NCI-H524 (cell line): ENCODE results near the gene IRF7.

Experiments
- DNase-seq, 2 experiments: peaks; one replicate each; lab custom pipeline; 2025; lab: John Stamatoyannopoulos, UW

Gene IRF7

GRCh38 chr11:607971-608659, 7.6 kb downstream of the IRF7 start:
- DNase-seq, result no peak

- no peak for DNase-seq
Observed at GRCh38 chr11:607020-607780, 8.6 kb downstream of the IRF7 start.

- no peak for DNase-seq
Observed at GRCh38 chr11:606245-606644, 9.5 kb downstream of the IRF7 start.

- no peak for DNase-seq
Observed at GRCh38 chr11:605286-606129, 10.2 kb downstream of the IRF7 start.

- DNase-seq, result no peak
Observed at GRCh38 chr11:603154-603553, 12.6 kb downstream of the IRF7 start.

GRCh38 chr11:601573-602245, 14.0 kb downstream of the IRF7 start:
- no peak for DNase-seq

GRCh38 chr11:598005-598680, 17.6 kb downstream of the IRF7 start:
- DNase-seq, result no peak

- no peak for DNase-seq
Observed at GRCh38 chr11:597166-597725, 18.5 kb downstream of the IRF7 start.

GRCh38 chr11:596374-596773, 19.4 kb downstream of the IRF7 start:
- DNase-seq, result no peak

GRCh38 chr11:595400-595799, 20.4 kb downstream of the IRF7 start:
- no peak for DNase-seq

GRCh38 chr11:593347-593746, 22.4 kb downstream of the IRF7 start:
- DNase-seq, result no peak

- no peak for DNase-seq
Observed at GRCh38 chr11:592918-593317, 22.8 kb downstream of the IRF7 start.

- no peak for DNase-seq
Observed at GRCh38 chr11:592501-592900, 23.2 kb downstream of the IRF7 start.

GRCh38 chr11:590997-591396, 24.8 kb downstream of the IRF7 start:
- DNase-seq, result no peak

GRCh38 chr11:589798-590197, 26.0 kb downstream of the IRF7 start:
- DNase-seq, result no peak

- DNase-seq, result no peak
Observed at GRCh38 chr11:587978-588380, 27.8 kb downstream of the IRF7 start.

- no peak for DNase-seq
Observed at GRCh38 chr11:587546-587945, 28.2 kb downstream of the IRF7 start.

GRCh38 chr11:586376-587316, 29.1 kb downstream of the IRF7 start:
- DNase-seq, result no peak

- no peak for DNase-seq
Observed at GRCh38 chr11:584287-584686, 31.5 kb downstream of the IRF7 start.

GRCh38 chr11:581752-582151, 34.0 kb downstream of the IRF7 start:
- DNase-seq, result no peak
